ENCODE measurements around the gene FOXP1.

GRCh38 chr3:71201939-71202338 is 381.6 kb downstream of the FOXP1 start:
- TF ChIP-seq, protein P1, sequence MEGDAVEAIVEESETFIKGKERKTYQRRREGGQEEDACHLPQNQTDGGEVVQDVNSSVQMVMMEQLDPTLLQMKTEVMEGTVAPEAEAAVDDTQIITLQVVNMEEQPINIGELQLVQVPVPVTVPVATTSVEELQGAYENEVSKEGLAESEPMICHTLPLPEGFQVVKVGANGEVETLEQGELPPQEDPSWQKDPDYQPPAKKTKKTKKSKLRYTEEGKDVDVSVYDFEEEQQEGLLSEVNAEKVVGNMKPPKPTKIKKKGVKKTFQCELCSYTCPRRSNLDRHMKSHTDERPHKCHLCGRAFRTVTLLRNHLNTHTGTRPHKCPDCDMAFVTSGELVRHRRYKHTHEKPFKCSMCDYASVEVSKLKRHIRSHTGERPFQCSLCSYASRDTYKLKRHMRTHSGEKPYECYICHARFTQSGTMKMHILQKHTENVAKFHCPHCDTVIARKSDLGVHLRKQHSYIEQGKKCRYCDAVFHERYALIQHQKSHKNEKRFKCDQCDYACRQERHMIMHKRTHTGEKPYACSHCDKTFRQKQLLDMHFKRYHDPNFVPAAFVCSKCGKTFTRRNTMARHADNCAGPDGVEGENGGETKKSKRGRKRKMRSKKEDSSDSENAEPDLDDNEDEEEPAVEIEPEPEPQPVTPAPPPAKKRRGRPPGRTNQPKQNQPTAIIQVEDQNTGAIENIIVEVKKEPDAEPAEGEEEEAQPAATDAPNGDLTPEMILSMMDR (conservative IDR thresholded peaks at IDR 0.05 in 1 of 2, IDR thresholded peaks at IDR 0.05 in 1 of 2; ENCODE audit: low read depth in 1 of 2, low read length in 2 of 2) = no peak
- no peak for TF ChIP-seq EZH2 (IDR thresholded peaks at IDR 0.05; ENCODE audit: low read length, missing control alignments)

All from fibroblast of lung (primary cell).